Endothelial cell of umbilical vein (primary cell): ENCODE data around the gene MORF4L1. TPM values are rescaled to one million over a fixed set of nuclear protein-coding genes. Genes with fewer than 3 reads are reported as not detected.
A peak's percentile ranks its signal among the peaks of the same experiment; 100 is the strongest.
"Not testable (repeated sequence)": the region's sequence is repeated elsewhere in the genome, so short reads cannot be mapped to it uniquely, and the experiment has no call there.

Experiments
- BruUV-seq: library from RNA; stranded (reverse); fragments of 400-500 nt; replicated peaks from 2 replicates; lab custom pipeline; 2021; lab: Mats Ljungman, UMichigan
- CTCF ChIA-PET: fragments of 300-600, 350-600 bp; sonication (Branson Sonifier 250); formaldehyde crosslinking; loops from one replicate; lab custom pipeline; 2021; ENCODE audit warnings: antibody characterized with exemption, inconsistent platforms; lab: Charles Lee
- POLR2A ChIA-PET: fragments of 300-600, 350-600 bp; sonication (Branson Sonifier 250); formaldehyde crosslinking; loops from one replicate; lab custom pipeline; 2021; ENCODE audit warnings: antibody characterized with exemption, inconsistent platforms; lab: Charles Lee
- DNase-seq: peaks from one replicate; pipeline ENCODE4 v3.0.0-alpha.2; 2011; ENCODE audit warnings: low read depth, low spot score
- FAIRE-seq: peaks from 2 replicates; lab custom pipeline; 2011; peaks lifted over from hg19 to GRCh38; lab: Jason Lieb, UNC
- H2AFZ ChIP-seq: 2 replicates; pipeline ENCODE4 v1.6.0; 2012; ENCODE audit warnings: low read depth, low read length, control low read depth, inconsistent platforms
- H3K27ac ChIP-seq: 2 replicates; pipeline ENCODE4 v1.5.1; 2011; ENCODE audit warnings: low read depth, mild to moderate bottlenecking, control low read depth, low read length, moderate library complexity; ENCODE audit not compliant: insufficient read depth
- H3K27me3 ChIP-seq, 2 experiments: 2 replicates each; pipeline versions ENCODE4 v1.6.0 to v1.6.1; 2011; ENCODE audit warnings: low read length in 2 of 2, mixed read lengths in 1 of 2; ENCODE audit not compliant: control insufficient read depth in 2 of 2, insufficient read depth in 2 of 2
- H3K36me3 ChIP-seq, 2 experiments: 2 replicates in 1 of 2; 3 replicates in 1 of 2; pipeline ENCODE4 v1.5.1; 2011; ENCODE audit warnings: low read length in 2 of 2, mild to moderate bottlenecking in 1 of 2, moderate library complexity in 1 of 2; ENCODE audit not compliant: control insufficient read depth in 2 of 2, insufficient read depth in 2 of 2; ENCODE audit errors: extremely low read depth in 1 of 2
- H3K4me1 ChIP-seq: 3 replicates; pipeline ENCODE4 v1.5.1; 2011; ENCODE audit warnings: mild to moderate bottlenecking, low read length; ENCODE audit not compliant: control insufficient read depth, insufficient read depth; ENCODE audit errors: extremely low read depth
- H3K4me2 ChIP-seq: 2 replicates; pipeline ENCODE4 v1.6.1; 2011; ENCODE audit warnings: low read length, control low read depth, mixed read lengths; ENCODE audit not compliant: insufficient read depth
- H3K4me3 ChIP-seq, 3 experiments: fragments of 200-600 bp in 1 of 3; sonication (generic), shearing (Covaris generic) in 1 of 3; replicated peaks in 1 of 3; 2 replicates each; pipeline ENCODE4 v1.5.1; 2011 to 2016; ENCODE audit warnings: control low read depth in 3 of 3, low read length in 3 of 3, mild to moderate bottlenecking in 2 of 3, inconsistent platforms in 1 of 3, low read depth in 1 of 3, moderate library complexity in 1 of 3; ENCODE audit not compliant: insufficient read depth in 1 of 3
- H3K79me2 ChIP-seq: 2 replicates; pipeline ENCODE4 v1.6.0; 2012; ENCODE audit warnings: low read length, inconsistent platforms; ENCODE audit not compliant: control insufficient read depth, insufficient read depth
- H3K9ac ChIP-seq: replicated peaks from 2 replicates; pipeline ENCODE3; 2011; ENCODE audit warnings: low read length, control low read depth; ENCODE audit not compliant: insufficient read depth; ENCODE audit errors: extremely low read depth
- H3K9me1 ChIP-seq: replicated peaks from 3 replicates; pipeline ENCODE4 v1.6.0; 2011; ENCODE audit warnings: mild to moderate bottlenecking, low read length; ENCODE audit not compliant: control insufficient read depth, insufficient read depth; ENCODE audit errors: extremely low read depth
- H3K9me3 ChIP-seq: replicated peaks from 2 replicates; pipeline ENCODE4 v1.5.1; 2012; ENCODE audit warnings: low read length, inconsistent platforms; ENCODE audit not compliant: control insufficient read depth, insufficient read depth
- H4K20me1 ChIP-seq: replicated peaks from 2 replicates; pipeline ENCODE3; 2011; ENCODE audit warnings: mild to moderate bottlenecking, low read length; ENCODE audit not compliant: control insufficient read depth, insufficient read depth; ENCODE audit errors: extremely low read depth
- GATA2 ChIP-seq: IDR thresholded peaks from 2 replicates; pipeline ENCODE4 v1.7.0; 2011; ENCODE audit warnings: low read depth, mild to moderate bottlenecking, moderate library complexity, mixed read lengths, low read length; ENCODE audit not compliant: insufficient read length, insufficient read depth
- POLR2A ChIP-seq: IDR thresholded peaks from 2 replicates; pipeline ENCODE4 v1.6.1; 2012; ENCODE audit warnings: low read depth, mild to moderate bottlenecking, control low read depth, low read length
- POLR2AphosphoS5 ChIP-seq: IDR thresholded peaks from 2 replicates; pipeline ENCODE4 v1.6.1; 2012; ENCODE audit warnings: low read depth, mild to moderate bottlenecking, control low read depth, low read length, moderate library complexity; ENCODE audit not compliant: insufficient read depth
- dilution Hi-C: fragments of 300-500 bp; cut with MboI; formaldehyde crosslinking; loops from one replicate; pipeline ENCODE4 v1.15.0; 2019; ENCODE audit warnings: low sequenced_read_pairs; ENCODE audit not compliant: extremely low pct_ligation_motif_present
- intact Hi-C: fragments of 100-400 bp; cut with micrococcal nuclease; formaldehyde crosslinking; loops from one replicate; pipeline ENCODE4 v1.10.0; 2022
- polyA plus RNA-seq, 4 experiments: library from polyadenylated mRNA; depleted of rRNA in 3 of 4; stranded (reverse) in 3 of 4; unstranded in 1 of 4; fragments of >200 nt; gene quantifications; 2 replicates each; pipeline versions ENCODE4 v1.2.1 to v1.2.3, GENCODE V29; 2011 to 2012; ENCODE audit warnings: missing spikeins in 1 of 4
- total RNA-seq: library from RNA; stranded (reverse); gene quantifications from 2 replicates; pipeline ENCODE4 v1.2.3, GENCODE V29; 2021

Gene MORF4L1
- total and polyA plus RNA-seq, 2 donors (not counting 3 experiments of a cell fraction or from before 2014, with no cell fraction given), result 164 to 404 TPM

DNA sequence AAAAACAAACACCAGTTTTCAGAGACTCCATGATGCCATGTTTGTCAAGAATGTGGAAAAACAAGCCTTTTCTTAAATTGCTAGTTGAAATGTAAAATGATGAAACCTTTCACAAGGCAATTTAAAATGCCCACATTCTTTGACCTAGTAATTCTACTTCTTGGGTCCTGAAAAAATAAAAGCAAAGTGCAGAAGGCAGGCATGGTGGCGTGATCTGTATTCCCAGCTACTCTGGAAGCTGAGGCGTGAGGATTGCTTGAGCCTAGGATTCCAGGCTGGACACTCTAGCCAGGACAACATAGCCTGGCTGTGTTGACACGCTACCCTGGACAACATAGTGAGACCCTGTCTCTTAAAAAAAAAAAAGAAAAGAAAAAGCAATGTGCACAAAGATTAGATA is 4.3 kb upstream of the MORF4L1 start:
- Histone ChIP-seq H4K20me1 (no peaks in the 10 kb centered on the region), H3K4me1 (peaks cover 5% of the 10 kb centered on the region), H2AFZ (no peak overlapping the region), H3K9ac (no peak overlapping the region), H3K9me1 (no peaks in the 10 kb centered on the region), H3K79me2 (peaks cover 5% of the 10 kb centered on the region), H3K27me3 (no peaks in the 10 kb centered on the region), H3K36me3 (no peaks in the 10 kb centered on the region), H3K27ac (no peak overlapping the region), H3K4me3 (no peak overlapping the region), H3K4me2 (no peak overlapping the region), H3K9me3 (no peaks in the 10 kb centered on the region)
- no peak for DNase-seq
- ChIA-PET POLR2A (interaction anchor here (0.7 kb wide), 1 partner anchor 9 kb away, joined by 4 read pairs; no protein-coding TSS in a partner anchor), CTCF (interaction anchor here (1.3 kb wide), 1 partner anchor 8 kb away, joined by 3 read pairs; no protein-coding TSS in a partner anchor)
- dilution Hi-C loops, result no loop called here
- intact Hi-C loops, result no loop called here
- no TSS peak for BruUV-seq
- FAIRE-seq, result no peak
- TF ChIP-seq POLR2A (no peak), POLR2AphosphoS5 (no peak), GATA2 (no peak)

- peak overlapping the region; percentile 80 for H3K27ac ChIP-seq
- H3K9me1 ChIP-seq, BruUV-seq, dilution Hi-C loops, H3K27me3 ChIP-seq, POLR2A ChIA-PET, H3K9me3 ChIP-seq, H3K36me3 ChIP-seq, H3K4me2 ChIP-seq, DNase-seq, FAIRE-seq: not testable (repeated sequence)
- peak overlapping the region in 1 of 3 experiments; percentile 43 for H3K4me3 ChIP-seq
- intact Hi-C loops, result loop anchor here (2.0 kb wide), 1 partner anchor 115 kb away; no protein-coding TSS in a partner anchor
- CTCF ChIA-PET, result interaction anchor here (0.7 to 2.6 kb wide), 3 partner anchors 11 to 61 kb away, joined by 3 to 24 read pairs (median 5); partner anchors contain the start of gene ADAMTS7
- peaks cover 37% of the 10 kb centered on the region for H3K79me2 ChIP-seq
- peak overlapping the region; percentile 86 for H2AFZ ChIP-seq
- peaks cover 15% of the 10 kb centered on the region for H4K20me1 ChIP-seq
- peaks cover 21% of the 10 kb centered on the region for H3K4me1 ChIP-seq
- peak overlapping the region; percentile 61 for H3K9ac ChIP-seq
Observed at GRCh38 chr15:78871483-78872127, 1.1 kb upstream of the MORF4L1 start.
